NCI-H1436 treated with DMSO at 0.1 percent for 48 hours (cell line): Measurements from ENCODE around the gene MT3.
"Not testable (repeated sequence)": the region's sequence is repeated elsewhere in the genome, so short reads cannot be mapped to it uniquely, and the experiment has no call there.

Experiments
- DNase-seq: peaks from one replicate; lab custom pipeline; 2025; lab: John Stamatoyannopoulos, UW

Gene MT3

DNA sequence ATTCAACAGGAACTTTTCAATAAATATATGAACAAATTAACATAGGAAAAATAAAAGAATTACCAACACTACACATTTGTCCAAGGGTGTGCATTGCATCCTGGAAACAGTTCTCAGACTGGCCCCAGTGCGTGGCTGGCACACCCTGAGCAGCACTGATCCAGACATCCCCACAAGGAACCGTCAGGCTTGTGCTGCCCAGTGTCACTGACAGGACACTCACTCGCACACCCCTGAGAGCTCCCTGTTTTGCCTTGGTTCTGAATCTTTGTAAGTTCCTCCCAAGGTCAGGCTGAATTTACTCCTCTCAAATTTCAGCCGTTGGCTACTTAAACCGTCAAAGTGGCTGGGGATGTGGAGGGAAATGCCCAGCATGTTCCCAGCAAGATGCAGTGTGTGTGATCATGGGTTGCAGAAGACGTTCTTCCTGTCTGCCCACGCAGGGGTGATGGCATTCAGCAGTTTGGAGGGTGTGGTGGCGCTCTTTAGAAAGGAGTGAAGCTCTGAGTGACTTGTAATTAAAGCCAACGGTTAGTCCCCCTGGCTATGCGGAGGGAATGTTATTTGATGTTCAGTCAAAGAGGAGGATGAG, 20.8 kb downstream of the MT3 start:
- no peak for DNase-seq

DNA sequence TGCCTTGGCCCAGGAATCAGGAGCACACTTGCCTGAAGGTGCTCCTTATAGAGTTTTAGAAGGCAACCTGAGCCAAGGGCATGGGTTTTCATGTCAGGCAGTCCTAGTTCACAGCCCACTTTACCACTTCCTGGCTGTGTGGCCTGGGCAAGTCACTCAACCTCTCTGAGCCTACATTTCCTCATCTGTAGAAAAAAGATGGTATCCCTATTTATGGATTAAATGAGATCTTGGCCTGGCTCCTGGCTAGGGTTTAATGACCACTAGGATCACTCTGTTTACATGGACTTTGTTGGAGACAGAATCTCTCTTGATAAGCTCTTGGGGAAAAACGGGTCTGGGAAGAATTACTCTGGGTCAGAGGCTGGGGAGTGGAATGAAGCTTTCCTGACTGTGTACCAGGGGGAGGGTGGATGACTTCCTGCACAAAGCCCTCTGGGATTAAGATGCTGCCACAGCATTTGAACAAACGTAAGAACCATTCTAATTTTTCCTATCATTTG, 21.3 kb downstream of the MT3 start:
- no peak for DNase-seq

DNA sequence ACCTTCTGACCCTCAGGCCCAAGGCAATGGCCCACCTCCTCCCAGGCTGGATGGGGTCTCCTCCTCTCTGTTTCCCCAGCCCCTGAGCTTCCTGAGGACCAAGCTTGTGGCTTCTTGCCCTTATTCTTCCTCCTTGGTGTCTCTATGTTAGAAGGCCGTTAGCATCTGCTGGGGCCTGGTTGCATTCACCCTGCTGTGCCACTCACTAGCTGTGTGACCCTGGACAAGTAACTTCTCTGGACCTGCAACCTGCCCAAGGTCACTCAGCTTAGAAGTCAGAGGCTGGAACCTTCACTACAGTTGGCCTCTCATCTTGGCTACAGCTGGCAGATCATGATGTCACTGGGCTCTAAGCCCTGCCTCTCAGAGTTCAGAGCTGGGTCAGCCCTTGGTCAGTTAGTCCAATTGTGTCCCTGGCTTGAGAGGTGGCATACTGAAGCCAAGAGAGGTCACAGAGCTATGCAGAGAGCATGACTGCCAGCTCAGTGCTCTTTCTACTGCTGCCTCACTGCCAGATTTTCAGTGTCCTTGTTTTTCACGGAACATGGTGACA, 22.0 kb downstream of the MT3 start:
- DNase-seq = no peak

DNA sequence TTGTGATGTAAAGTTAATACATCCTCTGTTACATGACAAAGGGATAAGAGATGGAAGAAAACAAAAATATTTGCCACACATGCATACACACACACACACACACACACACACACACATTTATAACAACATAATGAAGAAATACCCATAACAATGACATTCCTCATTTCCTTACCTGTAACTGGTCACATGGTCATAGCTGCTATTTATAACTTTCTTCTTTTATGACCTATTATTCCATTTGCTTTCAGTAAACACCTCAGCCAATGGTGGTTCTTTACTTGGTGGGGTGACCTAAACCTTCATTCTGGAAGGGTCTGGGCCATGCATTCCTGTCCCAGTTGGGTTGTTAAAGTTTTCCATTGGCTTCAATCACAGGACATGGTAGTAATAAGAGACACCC, 24.4 kb downstream of the MT3 start:
- DNase-seq = no peak

DNA sequence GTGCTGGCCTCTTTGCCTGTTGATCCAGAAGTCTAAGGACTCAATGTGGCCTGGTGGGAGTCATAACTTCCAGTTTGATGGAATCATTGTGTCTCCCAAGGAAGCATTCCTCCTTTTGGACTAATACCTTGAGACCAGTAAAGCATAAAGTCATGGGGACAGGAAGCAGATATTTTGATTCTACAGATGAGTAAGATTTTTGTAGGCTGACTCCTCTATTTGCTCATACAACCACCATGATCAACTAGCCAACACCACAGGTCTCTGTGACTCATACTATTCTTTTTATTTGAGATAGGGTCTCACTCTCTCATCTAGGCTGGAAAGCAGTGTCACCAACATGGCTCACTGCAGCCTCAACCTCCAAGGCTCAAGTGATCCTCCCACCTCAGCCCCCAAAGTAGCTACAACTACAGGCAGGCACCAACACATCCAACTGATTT, 25.2 kb downstream of the MT3 start:
- DNase-seq = no peak

DNA sequence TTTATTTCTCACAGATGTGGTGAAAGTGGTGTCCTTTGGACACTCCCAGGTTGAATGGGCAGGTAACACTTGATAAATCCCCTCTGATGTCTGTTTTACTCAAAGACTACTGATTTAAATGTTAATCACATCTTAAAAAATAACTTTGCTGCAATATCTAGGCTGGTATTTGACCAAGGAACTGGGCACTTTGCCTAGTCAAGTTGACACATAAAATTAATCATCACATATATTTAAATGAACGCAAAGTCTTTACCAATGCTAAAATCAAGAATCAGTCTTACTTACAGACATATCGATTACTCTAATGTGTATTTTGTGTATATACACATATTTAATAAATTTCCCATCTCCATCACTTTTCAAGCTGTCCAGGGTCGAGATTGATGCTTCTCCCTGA, 26.0 kb downstream of the MT3 start:
- no peak for DNase-seq

DNA sequence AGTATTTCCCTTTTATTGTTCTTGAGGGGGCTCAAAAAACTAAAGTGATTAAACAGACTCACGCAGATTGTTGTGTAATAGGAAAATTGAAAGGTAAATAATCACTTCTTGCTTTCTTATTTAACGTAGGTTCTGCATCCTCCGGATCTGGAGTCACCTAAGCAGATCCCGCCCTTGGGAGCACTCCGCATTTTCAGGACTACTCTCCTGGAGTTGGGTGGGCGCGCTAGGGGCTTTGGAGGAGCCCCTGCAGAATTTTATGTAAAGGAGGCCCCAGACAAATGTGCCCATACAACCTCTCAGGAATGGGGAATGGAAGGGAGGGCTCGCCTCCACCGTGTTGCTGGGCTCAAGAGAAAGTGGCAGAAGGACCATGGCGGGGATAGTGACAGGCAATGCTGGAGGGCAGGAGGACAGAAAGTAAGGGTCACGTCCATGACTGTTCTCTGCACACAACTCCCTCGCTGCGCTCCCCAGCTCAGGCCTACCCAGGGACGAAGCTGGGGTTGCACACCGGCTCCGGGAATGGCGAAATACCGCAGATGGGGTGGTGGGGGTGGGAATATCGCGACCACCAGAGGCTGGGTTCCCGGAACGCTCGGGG, 27.4 kb downstream of the MT3 start:
- DNase-seq = no peak

DNA sequence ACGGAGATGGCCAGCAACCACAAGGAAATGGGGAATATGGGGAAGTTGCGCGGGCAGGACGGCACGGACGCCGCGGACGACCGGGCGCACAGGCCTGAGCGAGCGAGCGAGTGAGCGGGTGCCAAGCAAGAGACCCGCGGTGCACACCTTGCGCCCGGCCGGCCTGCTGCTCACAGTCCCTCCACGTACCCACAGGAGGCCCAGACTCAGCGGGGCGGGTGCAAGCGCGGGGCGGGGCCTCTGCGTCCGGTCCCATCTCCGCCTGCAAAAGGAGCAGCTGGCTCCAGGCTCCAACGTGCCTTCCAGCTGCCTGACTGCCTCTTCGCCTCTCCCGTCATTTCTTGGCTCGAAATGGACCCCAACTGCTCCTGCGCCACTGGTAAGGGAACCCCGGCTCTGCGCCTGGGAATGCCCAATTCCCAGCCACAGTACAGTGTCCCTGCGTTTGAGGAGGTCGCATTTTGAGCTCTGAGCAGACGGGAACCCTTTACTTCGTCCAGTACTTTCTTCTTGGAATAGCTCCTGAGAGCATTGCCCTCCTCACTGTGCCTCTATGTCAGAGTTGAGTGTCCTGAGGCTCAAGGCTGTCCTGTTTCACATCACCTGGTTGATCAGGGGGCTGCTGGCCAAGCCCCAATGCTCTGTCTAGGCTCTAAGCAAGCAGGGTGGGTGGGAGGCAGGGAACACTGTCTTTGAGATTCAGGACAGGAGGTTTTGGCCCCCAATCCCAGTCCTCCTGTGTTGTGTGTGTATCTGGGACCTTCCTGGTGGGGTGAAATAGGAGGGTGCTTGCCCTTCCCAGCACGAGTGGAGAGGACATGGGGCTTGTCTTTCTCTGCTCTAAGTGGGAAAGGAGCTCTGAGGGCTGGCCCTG, 28.1 kb downstream of the MT3 start:
- DNase-seq = no peak

DNA sequence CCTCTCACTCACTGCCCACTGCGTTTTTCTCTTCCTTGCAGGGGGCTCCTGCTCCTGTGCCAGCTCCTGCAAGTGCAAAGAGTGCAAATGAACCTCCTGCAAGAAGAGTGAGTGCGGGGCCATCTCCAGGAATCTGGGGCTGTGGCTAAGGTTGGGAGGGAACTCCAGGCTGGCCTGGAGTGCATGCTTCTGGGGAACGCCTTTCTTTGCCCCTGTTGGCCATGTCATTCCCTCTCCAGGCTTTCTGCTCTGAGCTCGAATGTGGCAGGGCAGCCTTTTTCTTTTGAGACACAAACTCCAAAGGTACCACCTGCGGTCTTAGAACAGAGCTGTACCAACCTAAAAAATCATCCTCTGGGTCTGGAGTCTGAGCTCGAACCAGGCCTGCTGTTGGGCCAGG, 28.8 kb downstream of the MT3 start:
- DNase-seq = no peak

DNA sequence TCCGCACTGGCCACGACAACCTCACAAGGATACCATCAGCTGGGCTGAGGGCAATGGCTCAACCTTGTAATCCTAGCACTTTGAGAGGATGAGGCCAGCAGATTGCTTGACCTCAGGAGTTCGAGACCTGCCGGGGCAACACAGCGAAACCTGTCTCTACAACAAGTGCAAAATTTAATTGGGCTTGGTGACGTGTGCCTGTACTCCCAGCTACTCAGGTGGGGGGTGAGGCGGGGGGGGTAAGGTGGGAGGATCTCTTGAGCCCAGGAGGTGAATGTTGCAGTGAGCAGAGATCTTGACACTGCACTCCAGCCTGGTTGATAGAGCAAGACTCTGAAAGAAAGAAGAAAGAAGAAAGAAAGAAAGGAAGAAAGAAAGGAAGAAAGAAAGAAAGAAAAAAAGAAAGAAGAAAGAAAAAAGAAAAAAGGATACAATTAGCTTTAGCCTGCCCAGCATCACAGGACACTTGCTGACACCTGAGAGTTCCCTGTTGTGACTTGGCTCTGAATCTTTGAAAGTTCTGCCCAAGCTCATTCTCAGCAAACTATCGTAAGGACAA, 31.1 kb downstream of the MT3 start:
- DNase-seq = no peak

DNA sequence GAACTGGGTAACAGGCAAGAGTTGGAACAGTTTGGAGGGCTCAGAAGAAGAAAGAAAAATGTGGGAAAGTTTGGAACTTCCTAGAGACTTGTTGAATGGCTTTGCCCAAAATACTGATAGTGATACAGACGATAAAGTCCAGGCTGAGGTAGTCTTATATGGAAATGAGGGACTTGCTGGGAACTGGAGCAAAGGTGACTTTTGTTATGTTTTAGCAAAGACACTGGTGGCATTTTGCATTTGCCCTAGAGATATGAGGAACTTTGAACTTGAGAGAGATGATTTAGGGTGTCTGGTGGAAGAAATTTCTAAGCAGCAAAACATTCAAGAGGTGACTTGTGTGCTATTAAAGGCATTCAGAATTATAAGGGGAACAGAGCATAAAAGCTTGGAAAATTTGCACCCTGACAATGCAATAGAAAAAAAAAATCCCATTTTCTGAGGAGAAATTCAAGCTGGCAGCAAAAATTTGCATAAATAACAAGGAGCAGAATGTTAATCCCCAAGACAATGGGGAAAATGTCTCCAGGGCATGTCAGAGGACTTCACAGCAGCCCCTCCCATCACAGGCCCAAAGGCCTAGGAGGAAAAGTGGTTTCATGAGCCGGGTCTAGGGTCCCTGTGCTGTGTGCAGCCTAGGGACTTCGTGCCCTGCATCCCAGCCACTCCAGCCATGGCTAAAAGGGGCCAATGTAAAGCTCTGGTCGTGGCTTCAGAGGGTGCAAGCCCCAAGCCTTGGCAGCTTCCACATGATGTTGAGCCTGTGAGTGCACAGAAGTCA, 32.5 kb downstream of the MT3 start:
- not testable (repeated sequence) for DNase-seq

DNA sequence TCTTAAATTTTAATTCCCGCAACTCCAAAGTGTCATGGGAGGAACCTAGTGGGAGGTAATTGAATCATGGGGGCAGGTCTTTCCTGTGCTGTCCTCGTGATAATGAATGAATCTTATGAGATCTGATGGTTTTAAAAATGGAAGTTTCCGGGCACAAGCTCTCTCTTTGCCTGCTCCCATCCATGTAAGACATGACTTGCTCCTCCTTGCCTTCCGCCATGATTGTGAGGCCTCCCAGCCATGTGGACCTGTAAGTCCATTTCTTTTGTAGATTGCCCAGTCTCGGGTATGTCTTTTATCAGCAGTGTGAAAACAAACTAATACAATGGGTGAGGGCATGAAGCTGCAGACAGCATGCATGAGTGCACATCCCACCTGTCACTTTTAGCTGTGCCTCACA, 33.9 kb downstream of the MT3 start:
- not testable (repeated sequence) for DNase-seq

DNA sequence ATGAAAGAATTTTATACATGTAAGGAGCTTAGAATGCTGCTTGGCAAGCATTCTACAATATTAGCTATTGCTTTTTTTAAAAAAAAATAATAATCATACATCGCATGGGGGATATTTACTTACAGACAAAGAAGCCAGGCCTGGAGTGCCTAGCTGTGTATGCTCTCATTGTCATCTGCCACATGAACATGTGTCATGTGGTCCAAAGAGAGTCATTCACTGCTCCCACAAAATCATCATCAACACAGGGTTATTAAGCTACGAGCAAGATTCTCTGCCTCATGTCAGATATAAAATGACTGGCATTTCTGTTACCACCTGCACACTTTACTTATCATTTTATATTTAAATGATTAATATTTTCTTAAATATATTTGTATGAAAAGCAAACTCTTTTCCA, 34.3 kb downstream of the MT3 start:
- DNase-seq = no peak

DNA sequence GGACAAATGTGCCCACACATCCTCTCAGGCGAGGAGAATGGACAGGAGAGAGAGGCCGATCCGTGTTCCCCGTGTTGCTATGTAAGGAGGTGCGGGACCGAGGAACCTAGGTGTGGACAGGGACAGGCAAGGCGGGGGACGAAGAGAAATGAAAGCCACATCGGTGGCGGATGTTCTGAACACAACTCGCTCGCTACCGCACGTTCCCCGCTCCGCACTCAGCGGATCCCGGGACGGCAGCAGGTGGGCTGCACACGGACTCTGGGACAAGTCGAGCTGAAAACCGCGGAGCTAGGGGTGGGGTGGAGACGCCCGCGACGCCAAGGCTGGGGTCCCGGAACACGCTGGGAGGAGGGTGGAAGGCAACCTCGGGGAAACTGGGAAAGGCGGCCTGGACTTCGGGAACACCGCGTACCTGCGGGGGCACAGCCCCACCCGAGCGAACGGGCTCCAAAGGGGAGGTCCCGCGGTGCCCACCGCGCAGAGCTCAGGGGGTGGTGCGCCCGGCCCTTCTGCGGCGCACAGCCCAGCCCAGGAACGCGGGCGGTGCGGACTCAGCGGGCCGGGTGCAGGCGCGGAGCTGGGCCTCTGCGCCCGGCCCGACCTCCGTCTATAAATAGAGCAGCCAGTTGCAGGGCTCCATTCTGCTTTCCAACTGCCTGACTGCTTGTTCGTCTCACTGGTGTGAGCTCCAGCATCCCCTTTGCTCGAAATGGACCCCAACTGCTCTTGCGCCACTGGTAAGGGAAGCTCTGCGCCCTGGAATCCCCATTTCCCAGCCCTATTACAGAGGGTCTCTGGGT, 36.0 kb downstream of the MT3 start, which contains the start of gene MT1E:
MT1E (plus strand) TSS at position 642 of the 803 bp plus-strand sequence; CDS start at position 713, 71 bp downstream.
- no peak for DNase-seq

DNA sequence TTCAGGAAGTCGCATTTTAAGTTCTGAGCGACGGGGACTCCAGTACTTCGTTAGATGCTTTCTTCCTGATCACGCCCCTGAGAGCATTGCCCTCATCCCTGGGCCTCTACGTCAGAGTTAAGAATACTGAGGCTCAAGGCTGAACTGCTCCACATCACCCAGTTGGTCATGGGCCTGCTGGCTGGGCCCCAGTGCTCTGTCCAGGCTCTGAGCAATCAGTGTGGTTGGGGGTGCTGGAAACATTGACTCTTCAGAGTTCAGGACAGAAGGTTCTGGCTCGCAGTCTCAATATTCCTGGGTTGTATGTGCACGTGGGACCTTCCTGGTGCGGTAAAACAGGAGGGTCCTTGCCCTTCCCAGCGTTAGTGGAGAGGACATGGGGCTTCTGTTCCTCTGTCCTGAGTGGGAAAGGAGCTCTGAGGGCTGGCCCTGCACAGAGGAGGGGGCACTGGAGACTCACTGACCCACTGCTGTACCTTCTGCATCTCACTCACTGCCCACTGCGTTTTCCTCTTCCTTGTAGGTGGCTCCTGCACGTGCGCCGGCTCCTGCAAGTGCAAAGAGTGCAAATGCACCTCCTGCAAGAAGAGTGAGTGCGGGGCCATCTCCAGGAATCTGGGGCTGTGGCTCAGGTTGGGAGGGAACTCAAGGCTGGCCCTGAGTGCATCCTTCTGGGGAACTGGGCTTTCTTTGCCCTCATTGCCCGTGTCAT, 36.8 kb downstream of the MT3 start:
- no peak for DNase-seq

DNA sequence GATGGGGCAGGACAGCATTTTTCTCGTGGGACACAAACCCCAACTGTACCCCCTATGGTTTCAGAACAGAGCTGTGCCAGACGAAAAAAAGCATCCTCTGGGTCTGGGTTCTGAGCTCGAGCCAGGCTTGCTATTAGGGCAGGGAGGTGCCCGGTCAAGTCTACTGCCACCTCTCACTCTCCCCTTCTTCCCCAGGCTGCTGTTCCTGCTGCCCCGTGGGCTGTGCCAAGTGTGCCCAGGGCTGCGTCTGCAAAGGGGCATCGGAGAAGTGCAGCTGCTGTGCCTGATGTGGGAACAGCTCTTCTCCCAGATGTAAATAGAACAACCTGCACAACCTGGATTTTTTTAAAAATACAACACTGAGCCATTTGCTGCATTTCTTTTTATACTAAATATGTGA, 37.4 kb downstream of the MT3 start:
- DNase-seq = no peak

DNA sequence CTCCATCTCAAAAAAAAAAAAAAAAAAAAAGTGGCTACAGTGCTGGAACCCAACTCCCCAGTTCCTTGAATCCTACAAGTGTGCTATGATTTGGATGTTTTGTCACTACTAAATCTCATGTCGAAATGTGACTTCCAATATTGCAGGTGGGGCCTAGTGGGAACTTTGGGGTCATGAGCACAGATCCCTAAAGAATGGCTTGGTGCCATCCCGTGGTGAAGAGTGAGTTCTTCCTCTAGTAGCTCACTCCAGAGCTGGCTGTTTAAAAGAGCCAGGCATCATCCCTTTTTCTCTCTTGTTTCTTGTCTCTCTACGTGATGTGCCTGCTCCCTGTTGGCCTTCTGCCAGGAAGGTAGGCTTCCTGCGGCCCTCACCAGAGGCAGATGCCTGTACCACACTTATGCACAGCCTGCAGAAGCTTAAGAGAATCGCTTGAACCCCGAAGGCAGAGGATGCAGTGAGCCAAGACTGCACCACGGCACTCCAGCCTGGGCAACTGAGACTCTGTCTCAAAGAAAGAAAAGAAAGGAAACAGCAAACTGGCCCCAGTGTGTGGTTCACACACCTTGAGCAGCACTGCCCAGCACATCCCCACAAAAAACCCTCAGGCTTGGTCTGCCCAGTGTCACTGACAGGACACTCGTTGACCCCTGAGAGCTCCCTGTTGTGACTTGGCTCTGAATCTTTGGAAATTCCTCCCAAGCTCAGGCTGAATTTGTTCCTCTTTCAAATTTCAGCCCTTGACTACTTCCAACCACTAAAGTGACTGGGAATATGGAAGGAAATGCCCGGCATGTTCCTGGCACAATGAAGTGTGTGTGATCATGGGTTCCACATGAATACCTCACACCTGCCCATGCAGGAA, 39.4 kb downstream of the MT3 start:
- no peak for DNase-seq

DNA sequence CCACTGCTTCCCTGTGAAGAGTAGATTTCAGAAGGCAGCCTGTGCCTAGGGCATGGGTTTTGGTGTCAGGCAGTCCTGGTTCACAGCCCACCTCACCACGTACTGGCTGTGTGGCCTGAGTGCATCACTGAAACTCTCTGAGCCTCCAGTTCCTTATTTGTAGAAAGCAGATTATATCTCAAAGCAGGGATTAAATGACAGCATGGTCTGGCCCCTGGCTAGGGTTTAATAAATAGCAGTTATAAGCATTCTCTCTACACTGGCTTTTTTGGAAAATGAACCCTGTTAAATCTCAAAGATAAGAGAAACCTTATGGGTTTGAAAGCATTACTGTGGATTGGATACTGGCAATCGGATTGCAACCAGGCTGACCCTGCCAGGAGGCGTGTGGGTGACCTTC, 40.2 kb downstream of the MT3 start:
- no peak for DNase-seq

DNA sequence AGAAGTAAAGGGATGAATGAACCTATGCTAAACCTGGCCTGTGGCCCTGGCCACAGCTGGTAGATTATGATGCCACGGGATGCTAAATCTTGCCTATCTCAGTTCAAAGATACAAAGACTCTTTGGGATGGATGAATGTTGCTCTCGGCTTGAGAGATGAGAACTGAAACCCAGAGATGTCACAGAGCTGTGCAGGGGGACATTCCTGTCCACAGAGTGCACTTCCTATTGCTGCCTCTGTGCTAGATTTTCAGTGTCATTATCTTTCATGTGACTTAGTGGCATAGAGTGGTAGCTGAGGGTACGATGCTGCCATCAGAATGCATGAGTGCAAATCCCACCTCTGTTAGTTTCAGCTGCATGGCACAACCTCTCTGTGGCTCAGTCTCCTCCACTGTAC, 40.8 kb downstream of the MT3 start:
- DNase-seq = no peak
